GM12874 (cell line): ENCODE results near the gene DHH.

Source experiments
- CTCF ChIP-seq: IDR thresholded peaks from 2 replicates; pipeline ENCODE4 v1.5.1; 2011; ENCODE audit warnings: low read depth, mild to moderate bottlenecking, control low read depth, low read length, moderate library complexity; ENCODE audit not compliant: insufficient read depth

DHH gene

GRCh38 chr12:49060237-49061156, 34.1 kb downstream of the DHH start, which contains the start of gene KMT2D:
TSS of gene KMT2D (minus strand) at chr12:49060794. CDS start at chr12:49055324, 5,470 bp downstream.
- TF ChIP-seq CTCF, result no peak

- no peak for TF ChIP-seq CTCF
Observed at GRCh38 chr12:49059299-49060171, 35.1 kb downstream of the DHH start.

GRCh38 chr12:49059045-49059298, 35.6 kb downstream of the DHH start:
- no peak for TF ChIP-seq CTCF

GRCh38 chr12:49058366-49059044, 36.1 kb downstream of the DHH start:
- TF ChIP-seq CTCF, result no peak

GRCh38 chr12:49057888-49058287, 36.7 kb downstream of the DHH start:
- TF ChIP-seq CTCF, result no peak

- TF ChIP-seq CTCF, result no peak
Observed at GRCh38 chr12:49055978-49056754, 38.4 kb downstream of the DHH start.
